Measurements from ENCODE around the gene OR11A1. TPM values are rescaled to one million over a fixed set of nuclear protein-coding genes. Genes with fewer than 3 reads are reported as not detected.

OR11A1 gene
- total RNA-seq, 1 donor, result not detected

DNA sequence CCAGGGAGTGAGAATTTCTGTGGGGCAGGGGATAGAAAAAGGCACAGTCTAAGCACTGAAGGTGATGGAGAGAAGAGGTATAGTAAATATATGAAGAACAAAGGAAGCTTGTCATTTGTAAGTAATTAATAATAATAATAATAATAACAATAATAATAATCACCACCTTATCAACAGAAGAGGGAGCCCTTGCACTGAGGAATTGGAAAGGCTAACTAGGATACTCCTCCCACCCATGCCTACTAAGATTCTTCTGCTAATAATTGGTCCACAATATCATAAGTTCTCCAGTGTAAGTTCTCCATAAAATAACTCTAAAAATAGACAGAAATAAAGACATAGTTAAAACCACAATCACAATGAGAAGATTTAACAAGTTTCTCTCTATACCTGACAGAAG, 80.9 kb downstream of the OR11A1 start:
- TF ChIP-seq, protein P1, sequence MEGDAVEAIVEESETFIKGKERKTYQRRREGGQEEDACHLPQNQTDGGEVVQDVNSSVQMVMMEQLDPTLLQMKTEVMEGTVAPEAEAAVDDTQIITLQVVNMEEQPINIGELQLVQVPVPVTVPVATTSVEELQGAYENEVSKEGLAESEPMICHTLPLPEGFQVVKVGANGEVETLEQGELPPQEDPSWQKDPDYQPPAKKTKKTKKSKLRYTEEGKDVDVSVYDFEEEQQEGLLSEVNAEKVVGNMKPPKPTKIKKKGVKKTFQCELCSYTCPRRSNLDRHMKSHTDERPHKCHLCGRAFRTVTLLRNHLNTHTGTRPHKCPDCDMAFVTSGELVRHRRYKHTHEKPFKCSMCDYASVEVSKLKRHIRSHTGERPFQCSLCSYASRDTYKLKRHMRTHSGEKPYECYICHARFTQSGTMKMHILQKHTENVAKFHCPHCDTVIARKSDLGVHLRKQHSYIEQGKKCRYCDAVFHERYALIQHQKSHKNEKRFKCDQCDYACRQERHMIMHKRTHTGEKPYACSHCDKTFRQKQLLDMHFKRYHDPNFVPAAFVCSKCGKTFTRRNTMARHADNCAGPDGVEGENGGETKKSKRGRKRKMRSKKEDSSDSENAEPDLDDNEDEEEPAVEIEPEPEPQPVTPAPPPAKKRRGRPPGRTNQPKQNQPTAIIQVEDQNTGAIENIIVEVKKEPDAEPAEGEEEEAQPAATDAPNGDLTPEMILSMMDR (IDR thresholded peaks at IDR 0.05; ENCODE audit: extremely low read depth, low read depth, low read length), result no peak
- no peaks in the 10 kb centered on the region for H3K36me3 ChIP-seq (ENCODE audit: insufficient read depth, low read length)
- H3K4me3 ChIP-seq (ENCODE audit: insufficient read depth, low read length), result no peak overlapping the region
- H3K79me2 ChIP-seq (ENCODE audit: insufficient read depth, low read length), result no peaks in the 10 kb centered on the region
- H3K4me2 ChIP-seq (ENCODE audit: insufficient read depth, low read length), result no peak overlapping the region
- no peak overlapping the region for H3K27ac ChIP-seq (ENCODE audit: low read depth, low read length)
- no peaks in the 10 kb centered on the region for H4K20me1 ChIP-seq (ENCODE audit: insufficient read depth, low read length)
- no peaks in the 10 kb centered on the region for H3K9me3 ChIP-seq (ENCODE audit: low read depth, low read length)
- DNase-seq (ENCODE audit: insufficient read length, low spot score, missing footprints), result no peak
- H3K27me3 ChIP-seq (ENCODE audit: insufficient read depth, low read length), result no peaks in the 10 kb centered on the region
- H2AFZ ChIP-seq (ENCODE audit: low read length), result no peak overlapping the region
- H3K4me1 ChIP-seq (ENCODE audit: insufficient read depth, low read length), result no peaks in the 10 kb centered on the region

Other genes starting within 250 kb of the OR11A1 start
- gene OR14J1, start 155.4 kb downstream of the OR11A1 start, total RNA-seq, result not detected in 2 replicates
- gene OR5V1, start 88.2 kb downstream of the OR11A1 start, total RNA-seq, result not detected in 2 replicates
- gene OR12D3, start 81.8 kb downstream of the OR11A1 start, total RNA-seq, result not detected in 2 replicates
- gene OR12D2, start 61.4 kb downstream of the OR11A1 start, total RNA-seq, result not detected in 2 replicates
- gene OR12D1, start 42.1 kb downstream of the OR11A1 start, total RNA-seq, result not detected in 2 replicates
- not detected in 2 replicates for gene OR10C1, start 17.8 kb downstream of the OR11A1 start, total RNA-seq
- not detected in 2 replicates for gene OR2H1, start 84 bp upstream of the OR11A1 start, total RNA-seq
- gene MAS1L, start 30.9 kb upstream of the OR11A1 start, total RNA-seq, result not detected in 2 replicates
- not detected in 2 replicates for gene UBD, start 102.7 kb upstream of the OR11A1 start, total RNA-seq
- gene OR2H2, start 128.1 kb upstream of the OR11A1 start, total RNA-seq, result not detected in 2 replicates
- 7.6 and 10.9 TPM in 2 replicates for gene GABBR1, start 176.1 kb upstream of the OR11A1 start, total RNA-seq
- gene MOG, start 200.0 kb upstream of the OR11A1 start, total RNA-seq, result not detected in 2 replicates
- 0.36 and 0.59 TPM in 2 replicates for gene ZFP57, start 224.1 kb upstream of the OR11A1 start, total RNA-seq

All from osteoblast (primary cell).